ENCODE results near the gene EMX2.

Gene EMX2

DNA sequence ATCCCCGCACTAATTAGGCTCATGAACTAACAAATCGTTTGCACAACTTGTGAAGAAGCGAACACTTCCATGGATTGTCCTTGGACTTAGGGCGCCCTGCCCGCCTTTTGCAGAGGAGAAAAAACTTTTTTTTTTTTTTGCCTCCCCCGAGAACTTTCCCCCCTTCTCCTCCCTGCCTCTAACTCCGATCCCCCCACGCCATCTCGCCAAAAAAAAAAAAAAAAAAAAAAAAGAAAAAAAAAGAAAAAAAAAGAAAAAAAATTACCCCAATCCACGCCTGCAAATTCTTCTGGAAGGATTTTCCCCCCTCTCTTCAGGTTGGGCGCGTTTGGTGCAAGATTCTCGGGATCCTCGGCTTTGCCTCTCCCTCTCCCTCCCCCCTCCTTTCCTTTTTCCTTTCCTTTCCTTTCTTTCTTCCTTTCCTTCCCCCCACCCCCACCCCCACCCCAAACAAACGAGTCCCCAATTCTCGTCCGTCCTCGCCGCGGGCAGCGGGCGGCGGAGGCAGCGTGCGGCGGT lies at the start of gene EMX2:
Gene EMX2 (plus strand): TSS at position 41 of the 519 bp plus-strand sequence. CDS start 522 bp downstream, outside the sequence.
- TF ChIP-seq CTCF (IDR thresholded peaks at IDR 0.05; ENCODE audit: low read depth, low read length), result no peak
- peak within 1 kb of the TSS; percentile 8; the same call in 1 of the 2 replicates for H3K4me3 ChIP-seq (ENCODE audit: low read depth, low read length)

DNA sequence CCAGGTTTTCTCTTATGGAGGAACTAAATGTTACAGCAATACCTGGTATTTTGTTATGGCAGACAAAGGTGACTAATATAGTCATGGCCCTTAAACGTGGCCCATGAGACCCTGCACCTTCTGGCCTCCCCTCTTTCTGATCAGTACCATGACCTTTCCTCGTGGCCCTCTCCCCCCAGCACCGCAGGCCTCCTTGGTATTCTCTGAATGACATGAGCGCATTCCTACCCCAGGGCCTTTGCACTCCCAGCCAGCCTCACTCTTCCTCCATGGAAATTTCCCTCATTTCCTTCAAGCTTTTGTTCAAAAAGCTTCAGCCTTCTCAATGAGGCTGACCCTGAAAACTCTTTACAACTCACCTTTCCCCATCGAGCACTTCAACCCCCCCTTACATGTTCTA lies 46.5 kb upstream of the EMX2 start:
- no peak for TF ChIP-seq CTCF (IDR thresholded peaks at IDR 0.05; ENCODE audit: low read depth, low read length)

DNA sequence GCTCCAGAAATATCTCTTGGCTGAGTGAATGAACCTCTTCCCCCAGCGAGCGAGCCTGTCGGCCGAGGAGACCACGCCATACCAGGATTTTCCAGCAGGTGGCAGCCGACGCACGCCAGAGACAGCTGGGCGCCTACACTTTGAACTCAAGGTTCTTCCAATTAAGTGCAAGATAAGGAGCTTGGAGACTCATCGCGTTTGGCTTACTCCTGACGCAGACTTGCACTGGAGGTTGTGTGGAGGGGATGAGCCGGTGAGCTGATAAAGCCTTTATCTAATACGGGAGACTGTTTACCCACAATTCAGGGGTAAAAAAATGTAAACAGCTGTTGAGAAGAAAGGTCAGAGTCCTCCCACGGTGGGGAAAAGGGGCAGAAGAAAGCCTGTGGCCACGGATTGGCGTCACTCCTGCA lies 45.9 kb upstream of the EMX2 start:
- peak; percentile 89 for TF ChIP-seq CTCF (IDR thresholded peaks at IDR 0.05; ENCODE audit: low read depth, low read length)
- H3K4me3 ChIP-seq (ENCODE audit: low read depth, low read length), result no peak overlapping the region

More for the DNA sequence above, 46.5 kb upstream of the EMX2 start:
- no peak overlapping the region for H3K4me3 ChIP-seq (ENCODE audit: low read depth, low read length)

DNA sequence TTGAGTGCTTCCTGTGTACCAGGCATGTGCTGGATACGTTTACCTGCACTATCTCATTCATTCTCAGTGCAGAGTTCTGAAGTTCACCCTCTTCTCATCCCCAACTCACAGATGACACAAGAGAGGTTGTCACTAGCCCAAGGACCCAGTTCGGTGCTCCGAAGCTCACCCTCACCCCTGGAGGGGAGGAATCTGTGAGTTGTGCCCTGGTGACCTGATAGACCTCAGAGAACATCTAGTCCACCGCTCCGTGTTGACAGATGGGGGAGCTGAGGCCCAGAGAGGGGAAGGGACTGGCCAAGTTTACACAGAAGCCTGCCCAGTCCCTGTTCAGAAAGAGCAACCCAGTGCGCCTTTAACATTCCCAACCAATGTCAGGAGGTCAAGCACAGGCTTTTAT lies 44.8 kb upstream of the EMX2 start:
- H3K4me3 ChIP-seq (ENCODE audit: low read depth, low read length), result no peak overlapping the region
- TF ChIP-seq CTCF (IDR thresholded peaks at IDR 0.05; ENCODE audit: low read depth, low read length), result no peak

DNA sequence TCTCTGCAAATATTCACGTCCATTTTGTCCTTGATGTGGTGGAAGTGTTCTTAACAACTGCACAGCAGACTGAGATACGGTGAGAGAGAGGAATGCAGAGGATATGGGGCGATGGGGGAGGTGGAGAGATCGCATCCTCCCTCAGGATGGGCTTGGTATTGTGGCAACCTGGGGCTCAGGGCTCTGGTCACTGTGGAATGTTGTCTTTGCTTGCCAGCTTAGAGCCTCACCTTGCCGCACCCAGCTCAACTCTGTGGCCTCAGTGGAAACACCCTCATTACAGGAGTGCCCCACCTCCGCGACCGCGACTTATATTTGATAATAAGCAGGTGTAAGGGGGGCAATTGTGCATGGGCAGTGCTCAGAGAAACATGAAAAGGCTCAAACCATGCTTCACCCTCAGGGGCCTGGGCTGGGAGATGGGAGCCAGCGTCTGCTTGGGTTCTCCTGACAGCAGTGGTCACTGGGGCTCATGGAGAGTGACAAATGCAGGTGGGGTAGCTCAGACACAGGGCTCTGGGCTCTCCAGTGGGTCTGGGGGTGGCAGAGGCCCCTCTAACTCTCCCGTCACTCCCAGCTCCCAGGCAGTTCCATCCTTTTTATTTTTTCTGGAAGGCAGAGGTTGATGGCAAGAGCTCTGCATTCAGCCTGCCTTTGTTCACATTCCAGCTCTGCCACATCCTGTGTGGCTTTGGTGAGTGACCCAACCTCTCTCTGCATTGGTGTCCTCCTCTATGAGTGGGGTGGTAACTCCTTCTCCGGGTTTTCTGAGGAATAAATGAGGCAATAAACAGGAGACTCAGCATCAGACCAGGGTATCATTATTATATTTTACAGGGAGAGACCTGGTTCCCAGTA lies 43.1 kb upstream of the EMX2 start:
- no peak overlapping the region for H3K4me3 ChIP-seq (ENCODE audit: low read depth, low read length)
- TF ChIP-seq CTCF (IDR thresholded peaks at IDR 0.05; ENCODE audit: low read depth, low read length), result no peak

DNA sequence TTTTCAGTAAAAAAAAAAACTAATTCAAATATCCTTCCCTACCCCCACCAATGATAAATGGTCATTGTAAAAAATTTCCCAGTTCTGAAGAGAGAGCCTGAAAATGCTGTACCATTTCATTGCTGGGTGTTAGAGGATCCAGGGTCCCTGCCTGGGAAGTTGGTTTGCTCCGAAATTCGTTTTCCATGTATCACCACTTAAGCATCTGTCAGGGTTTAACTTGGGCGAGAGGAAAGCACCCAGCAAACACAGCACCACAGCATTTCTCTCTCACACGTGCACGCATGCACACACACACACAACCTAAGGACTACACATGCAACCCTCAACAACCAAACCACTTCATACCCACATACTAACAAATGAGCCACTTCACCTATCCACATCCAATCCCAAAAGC lies 42.1 kb upstream of the EMX2 start:
- no peak overlapping the region for H3K4me3 ChIP-seq (ENCODE audit: low read depth, low read length)
- no peak for TF ChIP-seq CTCF (IDR thresholded peaks at IDR 0.05; ENCODE audit: low read depth, low read length)

DNA sequence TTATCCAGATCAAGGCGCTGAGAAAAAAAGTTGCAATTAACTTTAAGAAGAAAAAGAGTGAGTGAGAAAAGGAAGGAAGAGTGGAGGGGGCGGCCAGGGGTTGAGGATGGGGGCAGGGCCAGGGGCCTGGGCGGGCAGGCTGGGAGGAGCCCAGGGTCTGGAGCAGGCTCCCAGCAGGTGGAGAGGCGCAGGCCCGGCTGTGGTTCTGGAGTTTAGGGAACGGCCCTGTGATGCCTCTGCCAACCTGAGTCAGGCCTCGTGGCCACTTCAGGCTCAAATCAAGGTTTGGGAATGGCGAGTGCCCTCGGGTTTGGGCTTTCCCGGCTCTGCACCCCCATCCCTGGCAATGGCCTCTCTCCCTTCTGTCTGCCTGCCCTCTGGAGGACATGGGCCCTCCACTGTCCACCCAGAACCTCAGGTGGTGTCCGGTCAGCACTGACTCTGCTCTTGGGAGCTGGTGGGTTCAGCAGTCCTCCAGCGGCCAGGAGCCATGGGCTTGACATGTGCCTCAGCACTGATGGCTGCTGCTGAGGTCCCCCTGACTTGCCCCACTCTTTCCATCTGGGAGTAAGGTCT lies 41.0 kb upstream of the EMX2 start:
- no peak overlapping the region for H3K4me3 ChIP-seq (ENCODE audit: low read depth, low read length)
- TF ChIP-seq CTCF (IDR thresholded peaks at IDR 0.05; ENCODE audit: low read depth, low read length), result no peak
